HG03159 (cell line): Measurements from ENCODE around the gene COMTD1.
"Not testable (repeated sequence)": the region's sequence is repeated elsewhere in the genome, so short reads cannot be mapped to it uniquely, and the experiment has no call there.

Experiments used
- ATAC-seq: cut with Tn5 transposase; IDR thresholded peaks from one replicate; pipeline ENCODE4 v1.9.1; 2021; ENCODE audit warnings: mild to moderate bottlenecking, moderate library complexity; ENCODE audit not compliant: unreplicated experiment

Gene COMTD1

DNA sequence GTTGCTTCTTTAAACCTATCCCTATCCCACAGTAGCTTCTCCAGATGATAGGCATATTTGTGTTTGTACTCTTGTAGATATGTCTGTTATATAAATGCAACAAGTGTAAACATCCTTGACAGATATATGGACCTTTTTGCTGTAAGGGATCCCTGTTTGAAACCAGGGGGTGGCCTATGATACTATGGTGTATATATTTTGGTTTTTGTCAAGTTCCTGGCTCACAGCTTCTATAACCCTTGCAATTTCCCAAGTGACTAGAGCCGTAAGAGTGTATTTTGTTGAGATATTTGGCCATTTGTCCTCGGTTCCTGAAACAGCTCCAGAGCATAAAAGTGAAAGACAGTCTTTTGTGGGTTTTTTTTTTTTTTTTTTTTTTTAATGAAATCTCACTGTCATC lies 9.7 kb downstream of the COMTD1 start:
- ATAC-seq = no peak

DNA sequence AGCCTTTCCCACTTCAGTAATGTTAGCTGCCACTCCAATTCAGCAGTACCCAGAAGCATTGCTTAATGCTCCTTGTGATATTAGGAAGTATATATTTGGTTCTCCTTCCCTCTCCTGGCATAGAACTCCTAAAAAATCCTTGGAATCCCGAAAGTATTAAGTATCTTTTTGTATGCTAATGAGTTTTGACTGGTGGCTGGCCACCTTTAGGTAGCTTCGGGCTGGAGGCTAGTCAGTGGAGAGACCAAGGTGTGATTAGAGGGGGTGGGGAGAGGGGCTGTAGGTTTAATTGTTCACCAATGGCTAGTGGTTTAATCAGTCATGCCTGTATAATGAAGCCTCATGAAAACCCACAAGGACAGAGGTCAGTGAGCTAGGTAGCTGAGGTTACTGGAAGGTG lies 12.2 kb downstream of the COMTD1 start:
- ATAC-seq = no peak

DNA sequence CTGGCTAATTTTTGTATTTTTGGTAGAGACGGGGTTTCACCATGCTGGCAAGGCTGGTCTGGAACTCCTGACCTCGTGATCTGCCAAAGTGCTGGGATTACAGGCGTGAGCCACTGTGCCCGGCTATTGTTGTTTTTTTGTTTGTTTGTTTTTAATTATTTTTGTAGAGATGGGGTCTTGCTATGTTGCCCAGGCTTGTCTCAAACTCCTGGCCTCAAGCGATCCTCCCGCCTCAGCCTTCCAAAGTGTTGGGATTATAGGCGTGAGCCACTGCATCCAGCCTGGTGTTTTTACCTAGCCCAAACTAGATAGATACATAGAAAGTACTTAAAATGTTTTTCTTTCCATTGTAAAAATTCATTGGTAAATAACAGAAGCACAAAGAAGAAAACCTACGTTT lies 14.3 kb downstream of the COMTD1 start:
- not testable (repeated sequence) for ATAC-seq

DNA sequence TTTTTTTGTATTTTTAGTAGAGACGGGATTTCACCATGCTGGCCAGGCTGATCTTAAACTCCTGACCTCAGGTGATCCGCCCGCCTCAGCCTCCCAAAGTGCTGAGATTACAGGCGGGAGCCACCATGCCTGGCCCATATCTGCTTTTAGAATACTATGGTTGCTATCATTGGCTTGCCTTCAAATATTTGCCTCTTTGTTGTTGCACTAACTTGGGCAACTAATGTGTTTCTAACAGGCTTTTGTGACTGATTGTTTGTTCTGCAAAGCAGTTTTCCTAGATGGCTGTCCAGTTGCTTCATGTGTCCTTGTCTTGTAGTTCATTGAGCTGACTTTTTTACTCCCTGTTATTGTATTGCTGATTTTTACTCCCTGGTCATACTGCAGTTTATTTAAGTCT lies 15.5 kb downstream of the COMTD1 start:
- ATAC-seq = no peak

DNA sequence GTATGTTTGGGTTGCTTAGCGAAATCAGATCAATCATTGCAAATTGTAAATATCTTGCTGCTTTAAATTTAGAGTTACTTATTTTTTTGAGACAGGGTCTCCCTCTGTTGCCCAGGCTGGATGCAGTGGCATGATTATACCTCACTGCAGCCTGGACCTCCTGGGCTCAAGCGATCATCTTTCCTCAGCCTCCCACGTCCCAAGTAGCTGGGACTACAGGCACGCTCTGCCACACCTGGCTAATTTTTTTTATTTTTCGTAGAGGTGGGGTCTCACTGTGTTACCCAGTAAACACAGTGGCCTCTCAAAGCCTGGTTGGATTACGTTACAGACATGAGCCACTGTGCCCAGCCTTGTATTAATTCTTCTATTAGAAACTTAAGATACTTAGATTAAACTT lies 23.4 kb downstream of the COMTD1 start:
- ATAC-seq = no peak

DNA sequence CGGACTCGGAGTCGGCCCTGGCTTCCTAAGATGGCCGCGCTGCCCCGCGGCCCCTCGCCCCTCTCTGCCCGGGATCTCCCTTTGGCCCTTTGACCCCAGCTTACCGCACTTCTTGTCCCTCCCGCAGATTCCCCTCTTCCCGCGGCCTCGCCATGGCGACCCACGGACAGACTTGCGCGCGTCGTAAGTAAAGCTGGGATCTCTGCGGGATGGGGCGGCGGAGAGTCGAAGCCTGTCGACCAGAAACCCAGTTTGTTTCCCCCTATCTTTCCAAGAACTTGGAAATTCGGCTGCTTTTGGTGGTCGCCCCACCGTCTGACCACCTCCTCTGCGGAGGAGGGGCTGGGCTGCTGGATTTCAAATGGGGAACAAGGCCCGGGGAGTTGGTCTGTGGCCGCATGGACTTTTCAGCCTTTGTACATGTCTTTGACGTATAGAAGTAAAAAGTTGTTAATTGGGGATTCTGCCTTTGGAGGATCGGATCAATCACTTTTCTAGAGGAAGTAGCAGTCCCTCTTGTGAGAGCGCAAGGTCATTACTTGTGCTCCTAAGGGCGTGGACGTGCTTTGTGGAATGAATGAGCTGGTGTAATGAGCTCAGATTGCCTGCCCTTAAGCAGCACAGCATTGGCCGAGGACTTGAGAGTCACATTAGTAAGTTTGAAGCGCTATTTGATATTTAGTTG lies 24.6 kb downstream of the COMTD1 start:
- ATAC-seq = peak; percentile 1

DNA sequence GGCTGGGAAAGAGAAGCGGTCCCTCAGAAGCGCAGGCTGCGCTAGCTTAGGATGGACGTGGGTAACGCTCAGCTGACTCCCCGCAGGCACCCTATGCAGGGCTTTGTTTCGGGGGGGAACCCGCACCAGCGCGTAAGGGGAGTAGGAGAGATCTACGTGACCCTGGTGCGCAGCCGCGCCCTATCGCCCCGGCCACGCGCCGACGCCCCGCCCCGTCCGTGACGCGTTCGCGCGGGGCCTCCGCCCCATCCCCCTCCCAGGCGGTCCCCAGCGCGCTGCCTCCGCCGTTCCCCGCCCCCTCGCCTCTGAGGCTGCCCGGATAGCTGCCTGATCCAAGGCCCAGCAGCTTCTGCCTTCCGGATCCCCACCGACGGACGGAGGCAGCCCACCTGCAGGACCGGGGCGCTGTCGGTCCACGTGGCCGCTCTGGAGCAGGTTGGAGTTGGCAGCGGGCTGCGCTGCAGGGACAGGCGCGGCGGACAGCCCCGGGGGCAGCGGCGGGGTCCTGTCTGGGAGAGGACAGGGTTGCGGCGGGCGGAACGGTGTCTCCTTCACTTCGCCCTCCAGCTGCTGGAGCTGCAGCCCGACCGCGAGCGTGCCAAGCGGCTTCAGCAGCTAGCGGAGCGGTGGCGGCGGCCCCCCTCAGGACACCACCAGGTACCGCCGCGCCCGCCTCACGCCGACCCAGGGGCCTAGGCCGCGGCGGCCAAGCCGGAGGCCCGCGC lies 25.3 kb downstream of the COMTD1 start, which contains the start of gene VDAC2:
Gene VDAC2, plus strand, starts transcription at position 515 of the 725 bp plus-strand sequence. CDS start 363 bp downstream, outside the sequence.
- ATAC-seq = peak; percentile 87

DNA sequence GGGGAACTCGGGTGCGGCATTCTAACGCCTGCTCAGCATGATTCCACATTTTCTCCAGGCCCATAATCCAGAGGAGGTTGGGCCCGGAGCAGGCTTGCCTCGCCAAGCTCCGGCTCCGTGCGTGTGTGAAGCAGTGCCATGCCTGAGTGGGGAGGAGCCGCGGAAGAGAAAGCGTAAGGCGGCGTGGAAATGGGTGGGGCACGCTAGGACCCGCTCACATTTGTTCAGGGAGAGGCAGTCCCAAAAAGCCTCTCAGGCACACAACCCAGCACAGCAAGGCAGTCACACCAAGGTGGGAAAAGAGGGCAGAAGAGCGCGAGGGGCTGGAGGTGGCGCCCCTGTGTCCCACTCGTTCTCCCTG lies 25.9 kb downstream of the COMTD1 start:
- ATAC-seq = peak; percentile 47

DNA sequence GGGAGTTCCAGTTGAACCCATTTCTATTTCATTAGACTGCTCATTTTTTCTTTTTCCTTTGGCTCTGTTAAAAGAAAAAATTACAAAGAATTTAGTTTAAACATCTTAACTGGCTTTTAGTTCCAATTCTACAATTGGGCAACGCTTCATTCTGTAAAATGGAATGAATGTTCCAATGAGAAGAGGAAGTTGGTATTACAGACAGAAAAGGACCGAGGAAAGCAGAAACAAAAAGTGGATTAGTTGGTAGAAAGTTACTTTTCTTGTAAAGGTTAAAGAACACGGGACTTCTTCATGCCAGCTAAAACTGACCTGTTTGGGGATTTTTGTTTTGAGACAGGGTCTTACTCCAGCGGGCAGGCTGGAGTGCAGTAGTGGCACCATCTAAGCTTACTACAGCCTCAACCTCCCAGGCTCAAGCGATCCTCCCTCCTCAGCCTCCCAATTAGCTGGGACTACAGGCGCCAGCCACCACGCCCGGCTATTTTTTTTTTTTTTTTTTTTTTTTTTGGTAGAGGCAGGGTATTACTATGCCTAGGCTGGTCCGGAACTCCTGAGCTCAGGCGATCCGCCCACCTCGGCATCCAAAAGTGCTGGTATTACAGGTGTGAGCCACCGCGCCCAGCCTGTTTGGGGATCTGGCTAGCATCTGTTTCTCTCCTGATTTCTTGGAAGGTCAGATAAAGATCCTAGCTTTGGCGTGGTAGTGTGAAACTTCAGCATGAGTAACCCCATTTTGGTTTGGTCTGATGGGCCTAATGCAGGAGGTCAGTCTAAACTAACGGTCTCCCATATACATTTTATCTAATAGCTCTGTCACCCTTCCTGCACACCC lies 26.5 kb downstream of the COMTD1 start:
- no peak for ATAC-seq

DNA sequence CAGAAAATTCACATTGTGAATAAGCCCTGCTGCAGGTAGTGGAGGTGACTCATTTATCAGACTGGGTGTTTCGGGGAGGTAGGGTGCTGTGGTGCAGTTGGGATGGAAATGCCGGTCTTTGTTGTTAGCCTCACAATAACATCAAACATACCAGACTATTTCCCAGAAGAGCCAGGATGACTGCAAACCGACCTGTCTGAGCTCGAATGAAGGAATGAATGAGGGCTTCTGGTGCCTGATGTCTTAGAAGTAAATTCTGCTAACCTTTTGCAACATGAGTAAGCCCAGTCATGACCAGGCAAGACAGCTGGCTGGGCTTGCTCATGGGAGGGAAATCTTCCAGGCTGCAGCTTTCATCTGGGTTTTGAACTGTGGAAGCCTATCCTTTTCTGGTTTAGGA lies 27.6 kb downstream of the COMTD1 start:
- no peak for ATAC-seq

DNA sequence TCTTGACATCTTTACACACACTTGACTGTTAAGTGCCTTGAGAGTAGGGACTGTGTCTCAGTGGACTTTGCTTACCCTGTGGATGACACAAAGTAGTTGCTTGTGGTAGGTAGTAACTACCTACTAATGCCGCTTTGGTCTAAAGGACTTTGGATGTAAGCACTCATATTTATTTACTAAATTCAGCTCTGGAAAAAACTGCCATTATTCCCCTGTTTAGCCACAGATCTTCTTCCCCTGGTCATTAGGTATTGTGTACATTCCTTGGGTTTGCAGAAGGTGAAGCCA lies 28.0 kb downstream of the COMTD1 start:
- no peak for ATAC-seq

DNA sequence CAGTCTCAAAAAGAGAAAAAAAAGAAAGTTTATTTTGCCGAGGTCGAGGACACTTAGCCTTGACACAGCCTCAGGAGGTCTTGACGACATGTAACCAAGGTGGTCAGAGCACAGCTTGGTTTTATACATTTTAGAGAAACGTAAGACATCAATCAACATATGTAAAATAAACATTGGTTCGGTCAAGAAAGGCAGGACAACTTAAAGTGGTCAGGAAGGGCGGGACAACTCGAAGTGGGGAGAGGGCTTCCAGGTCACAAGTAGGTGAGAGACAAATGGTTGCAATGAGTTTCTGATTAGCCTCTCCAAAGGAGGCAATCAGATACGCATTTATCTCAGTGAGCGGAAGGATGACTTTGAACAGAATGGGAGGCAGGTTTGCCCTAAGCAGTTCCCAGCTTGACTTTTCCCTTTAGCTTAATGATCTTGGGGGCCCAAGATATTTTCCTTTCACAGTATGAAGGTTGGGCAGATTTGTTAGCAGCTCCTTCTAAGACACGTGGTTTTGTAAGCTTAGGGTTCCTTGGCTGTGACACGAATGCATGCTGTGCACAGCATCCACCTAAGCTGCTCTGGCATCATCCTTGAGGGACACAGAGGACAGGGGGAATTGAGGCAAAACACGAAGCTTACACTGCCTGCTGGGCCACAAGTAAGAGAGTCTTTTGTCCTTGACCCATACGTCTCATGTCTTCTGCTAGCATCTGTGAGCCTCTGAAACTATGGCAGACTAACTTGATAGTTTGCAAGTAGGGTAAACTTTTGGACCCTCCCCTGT lies 28.5 kb downstream of the COMTD1 start:
- ATAC-seq = no peak

DNA sequence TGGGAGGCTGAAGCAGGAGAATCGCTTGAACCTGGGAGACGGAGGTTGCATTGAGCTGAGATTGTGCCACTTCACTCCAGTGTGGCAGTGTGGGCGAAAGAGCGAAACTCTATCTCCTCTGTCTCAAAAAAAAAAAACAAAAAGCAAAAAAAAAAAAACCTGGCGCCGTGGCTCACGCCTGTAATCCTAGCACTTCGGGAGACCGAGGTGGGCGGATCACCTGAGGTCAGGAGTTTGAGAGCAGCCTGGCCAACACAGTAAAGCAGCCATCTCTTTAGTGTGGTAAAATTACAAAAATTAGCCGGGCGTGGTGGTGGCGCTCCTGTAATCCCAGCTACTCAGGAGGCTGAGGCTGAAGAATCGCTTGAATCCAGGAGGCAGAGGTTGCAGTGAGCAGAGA lies 29.1 kb downstream of the COMTD1 start:
- not testable (repeated sequence) for ATAC-seq

DNA sequence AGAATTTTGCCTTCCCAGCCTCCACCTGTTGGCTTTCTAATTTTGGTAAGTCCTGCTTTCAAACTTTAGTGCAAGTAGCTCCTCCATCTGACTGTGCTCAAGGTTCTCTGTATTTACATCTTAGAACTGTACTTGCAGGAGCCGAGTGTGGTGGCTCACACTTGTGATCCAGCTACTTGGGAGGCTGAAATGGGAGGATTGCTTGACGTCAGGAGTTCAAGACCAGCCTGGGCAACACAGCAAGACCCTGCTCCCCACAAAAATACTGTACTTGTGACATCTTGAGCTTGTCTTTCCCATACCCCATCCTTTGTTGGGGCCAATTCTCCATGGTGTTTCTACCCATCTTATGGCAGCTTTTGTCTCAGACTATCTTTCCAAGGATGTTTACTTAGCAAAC lies 29.8 kb downstream of the COMTD1 start:
- ATAC-seq = no peak

DNA sequence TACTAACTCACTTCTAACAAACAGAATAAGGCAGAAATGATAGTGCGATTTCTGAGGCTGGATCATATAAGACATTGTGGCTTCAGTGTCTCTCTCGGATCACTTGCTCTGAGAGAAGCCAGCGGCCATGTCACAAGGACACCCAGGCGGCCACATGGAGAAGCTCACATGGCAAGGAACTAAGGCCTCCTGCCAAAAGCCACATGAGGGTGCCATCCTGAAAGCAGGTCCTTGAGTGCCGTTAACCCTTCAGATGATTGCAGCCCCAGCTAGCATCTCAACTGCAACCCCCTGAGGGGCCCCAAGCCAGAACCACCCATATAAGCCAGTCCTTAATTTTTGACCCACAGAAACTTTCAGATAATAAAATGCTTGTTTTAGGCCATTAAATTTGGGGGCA lies 32.0 kb downstream of the COMTD1 start:
- no peak for ATAC-seq

DNA sequence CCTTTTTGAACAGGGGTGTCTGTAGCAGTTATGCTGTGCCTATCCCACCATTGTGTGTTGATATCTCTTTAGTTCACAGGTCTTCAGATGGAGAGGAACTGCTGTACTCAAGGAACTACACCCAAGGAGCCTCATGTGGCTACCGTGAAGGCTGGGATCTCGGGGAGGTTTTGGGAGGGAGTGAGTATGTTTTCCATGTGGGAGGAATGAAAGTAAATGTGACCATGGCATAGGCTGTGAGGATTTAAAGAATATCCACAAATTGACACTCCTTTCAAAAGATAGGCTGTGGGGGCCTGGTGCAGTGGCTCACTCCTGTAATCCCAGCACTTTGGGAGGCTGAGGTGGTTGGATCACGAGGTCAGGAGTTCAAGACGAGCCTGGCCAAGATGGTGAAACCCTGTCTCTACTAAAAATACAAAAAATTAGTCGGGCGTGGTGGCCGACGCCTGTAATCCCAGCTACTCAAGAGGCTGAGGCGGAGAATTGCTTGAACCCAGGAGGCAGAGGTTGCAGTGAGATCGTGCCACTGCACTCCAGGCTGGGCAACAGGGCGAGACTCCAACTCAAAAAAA lies 32.6 kb downstream of the COMTD1 start:
- not testable (repeated sequence) for ATAC-seq

DNA sequence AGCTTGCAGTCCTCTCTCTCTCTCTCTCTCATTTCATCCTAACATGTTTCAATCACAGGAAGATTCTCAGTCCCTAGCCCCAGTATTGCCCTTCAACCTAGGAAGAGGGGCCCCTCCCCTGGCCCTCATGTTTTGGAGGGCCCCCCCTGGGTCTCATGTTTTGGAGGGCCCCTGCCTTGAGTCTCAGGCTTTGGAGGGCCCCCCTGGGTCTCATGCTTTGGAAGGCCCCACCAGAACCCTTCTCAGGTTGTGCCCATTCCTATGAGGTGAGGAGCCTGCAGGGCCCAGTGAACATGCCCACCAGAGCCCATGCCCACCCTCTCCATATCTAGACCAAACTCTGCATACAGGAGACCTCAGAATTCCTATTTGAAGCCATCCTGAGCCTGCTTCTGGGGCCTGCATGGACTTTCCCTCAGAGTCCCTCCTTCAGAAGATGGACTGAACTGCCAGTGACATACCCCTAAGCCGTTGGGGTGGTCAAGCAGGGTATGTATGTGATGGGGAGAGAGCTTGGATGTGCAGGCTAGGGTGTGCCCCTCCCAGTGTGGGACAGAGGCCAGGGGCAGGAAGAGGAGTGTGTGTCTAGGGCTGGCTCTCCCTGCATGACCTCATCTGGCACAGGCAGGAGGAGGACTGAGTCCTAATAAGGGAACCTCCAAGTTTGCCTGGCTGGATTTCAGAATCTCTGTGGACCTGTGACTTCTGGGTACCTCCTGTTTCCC lies 33.3 kb downstream of the COMTD1 start:
- no peak for ATAC-seq

DNA sequence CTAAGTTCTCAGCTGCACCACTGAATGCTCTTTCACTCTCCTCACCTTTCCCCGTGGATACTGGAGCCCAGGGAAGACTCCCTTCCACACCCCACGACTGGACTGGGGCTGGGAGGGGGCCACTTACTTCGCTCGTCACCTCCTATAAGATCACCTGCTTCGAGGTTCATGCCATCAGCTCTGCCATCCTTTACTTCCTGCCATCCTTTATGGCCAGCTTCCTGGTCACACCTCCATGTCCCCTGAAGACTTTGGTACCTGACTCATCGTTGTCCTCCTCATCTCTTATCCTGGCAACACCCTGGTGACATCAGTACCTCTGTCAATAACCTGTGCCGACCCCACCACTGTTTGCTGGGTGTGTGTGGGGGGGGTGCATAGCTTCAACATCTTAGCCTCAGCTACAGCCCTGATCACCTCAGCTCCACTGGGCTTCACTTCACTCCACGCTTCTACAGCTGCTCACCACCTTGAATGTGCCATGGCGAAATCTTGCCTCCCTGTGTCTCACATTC lies 33.9 kb downstream of the COMTD1 start:
- no peak for ATAC-seq

DNA sequence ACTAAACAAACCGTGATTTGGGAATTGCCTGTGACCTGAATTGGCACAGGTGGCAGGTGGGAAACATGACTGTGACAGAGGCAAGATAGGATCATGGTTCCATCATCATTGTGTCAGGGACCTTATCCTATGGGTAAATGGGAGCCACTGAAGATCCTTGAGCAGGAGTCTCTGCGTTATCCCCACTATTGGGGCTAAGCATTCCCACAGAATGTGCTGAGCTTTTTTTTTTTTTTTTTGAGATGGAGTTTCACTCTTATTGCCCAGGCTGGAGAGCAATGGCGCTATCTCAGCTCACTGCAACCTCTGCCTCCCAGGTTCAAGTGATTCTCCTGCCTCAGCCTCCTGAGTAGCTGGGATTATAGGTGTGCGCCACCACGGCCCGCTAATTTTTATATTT lies 35.8 kb downstream of the COMTD1 start:
- ATAC-seq = not testable (repeated sequence)

DNA sequence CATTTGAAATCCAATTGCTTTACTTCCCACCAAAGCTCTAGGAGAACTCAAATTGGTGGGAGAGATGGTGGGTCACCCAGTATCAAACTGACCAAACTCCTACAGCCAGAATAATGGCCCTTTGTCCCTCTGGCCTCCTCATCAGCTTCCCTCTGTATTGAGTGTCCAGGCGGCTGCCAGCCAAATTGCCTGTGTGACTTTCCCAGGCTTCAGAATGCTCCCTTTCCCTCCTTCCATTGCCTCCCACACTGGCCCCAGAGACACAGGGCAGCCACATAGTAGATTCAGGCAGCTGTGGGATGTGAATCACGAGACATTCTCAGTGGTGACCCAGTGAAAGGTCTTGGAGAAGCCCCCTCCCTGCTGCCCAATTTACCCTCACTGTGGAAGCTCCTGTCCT lies 37.9 kb downstream of the COMTD1 start:
- ATAC-seq = no peak
